ENCODE measurements around the gene SHC2.

Gene SHC2

DNA sequence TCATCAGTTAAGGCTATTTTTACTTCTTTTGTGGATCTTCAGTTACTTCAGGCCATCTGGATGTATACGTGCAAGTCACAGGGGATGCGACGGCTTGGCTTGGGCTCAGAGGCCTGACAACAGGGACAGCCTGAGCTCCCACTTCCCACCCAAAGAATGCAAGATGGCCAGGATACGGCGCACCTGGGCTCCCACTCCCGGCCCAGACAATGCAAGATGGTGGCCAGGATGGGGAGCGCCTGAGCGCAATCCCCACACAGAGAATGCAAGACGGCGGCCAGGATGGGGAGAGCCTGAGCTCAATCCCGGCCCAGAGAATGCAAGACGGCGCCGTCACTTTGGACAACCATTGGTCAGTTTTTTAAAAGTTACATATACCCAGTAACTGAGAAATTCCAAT is 91.0 kb downstream of the SHC2 start:
- no peak for DNase-seq

DNA sequence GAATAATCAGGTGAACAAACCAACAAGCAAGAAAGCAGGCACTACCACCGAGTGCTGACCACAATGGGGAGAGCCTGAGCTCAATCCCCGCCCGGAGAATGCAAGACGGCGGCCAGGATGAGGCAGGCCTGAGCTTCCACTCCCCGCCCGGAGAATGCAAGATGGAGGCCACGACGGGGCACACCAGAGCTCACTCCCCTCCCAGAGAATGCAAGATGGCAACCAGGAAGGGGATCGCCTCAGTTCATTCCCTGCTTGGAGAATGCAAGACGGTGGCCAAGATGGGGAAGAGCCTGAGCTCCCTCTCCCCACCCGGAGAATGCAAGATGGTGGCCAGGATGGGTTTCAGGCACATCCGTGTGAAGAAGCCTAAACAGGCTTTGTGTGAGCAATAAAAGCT is 91.6 kb downstream of the SHC2 start:
- no peak for DNase-seq

DNA sequence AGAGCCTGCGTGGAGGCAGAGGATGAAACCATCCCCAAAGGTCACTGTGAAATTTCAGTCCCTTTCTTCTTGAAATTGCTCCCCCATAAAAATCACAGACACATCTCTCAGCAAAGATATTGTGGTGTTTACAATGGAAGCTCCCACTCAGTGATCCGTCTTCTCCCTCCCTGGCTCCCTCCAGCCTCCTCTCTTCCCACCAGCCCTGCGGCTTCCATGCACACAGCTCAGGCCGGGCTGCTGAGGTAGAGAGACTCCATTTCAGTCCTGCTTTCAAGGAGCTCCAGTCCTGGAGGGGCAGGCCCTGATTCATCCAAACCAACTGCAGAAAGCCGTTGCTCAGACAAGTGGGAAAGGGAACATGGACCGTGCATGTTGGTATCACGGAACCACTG is 92.2 kb downstream of the SHC2 start:
- DNase-seq = no peak

DNA sequence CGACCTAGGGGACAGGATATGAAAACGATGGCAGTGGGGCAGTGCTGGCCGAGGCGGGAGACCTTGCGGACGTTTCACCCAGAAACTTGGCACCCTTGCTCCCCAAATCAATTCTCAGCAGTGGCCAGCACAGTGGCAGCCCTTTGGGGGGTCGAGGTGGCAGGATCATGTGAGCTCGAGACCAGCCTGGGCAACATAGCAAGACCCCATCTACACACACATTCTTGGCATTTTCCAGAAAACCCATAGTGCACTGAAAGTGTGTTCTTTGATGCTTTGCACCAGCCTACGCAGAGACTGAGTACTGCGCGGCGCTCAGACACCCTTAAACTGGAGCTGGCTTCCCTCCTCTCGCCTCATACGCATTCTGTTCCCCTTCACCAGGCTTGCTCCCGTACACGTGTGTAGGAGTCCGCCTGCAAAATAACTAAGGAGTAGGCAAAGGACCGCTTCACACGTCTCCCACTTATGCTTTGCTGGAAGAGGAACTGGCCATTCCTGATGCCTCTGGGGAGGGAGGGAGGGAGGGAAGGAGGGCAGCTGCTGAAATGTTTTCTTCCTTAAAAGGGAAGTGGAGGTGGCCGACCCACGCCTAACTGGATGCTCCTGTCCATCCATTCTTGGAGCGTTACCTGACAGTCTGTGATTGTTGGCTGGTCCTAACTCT is 92.7 kb downstream of the SHC2 start:
- no peak for DNase-seq

DNA sequence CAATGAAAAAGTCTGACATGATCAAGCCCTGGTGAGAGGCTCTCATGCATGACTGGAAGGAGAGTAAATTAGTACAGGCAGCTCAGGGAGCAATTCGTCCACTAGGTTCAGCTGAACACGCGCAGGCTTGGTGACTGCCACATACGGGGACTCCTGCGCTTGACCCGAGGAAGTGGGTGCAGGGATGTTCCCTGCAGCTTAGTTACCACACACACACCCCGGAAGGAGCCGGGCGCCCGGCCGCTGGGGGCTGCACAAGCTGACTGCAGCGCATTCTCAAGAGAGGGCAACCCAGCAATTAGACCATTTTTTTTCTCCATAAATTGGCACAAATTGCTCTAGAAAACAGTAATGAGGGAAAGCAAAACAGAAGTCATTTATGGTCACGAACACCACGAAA is 93.3 kb downstream of the SHC2 start:
- no peak for DNase-seq

DNA sequence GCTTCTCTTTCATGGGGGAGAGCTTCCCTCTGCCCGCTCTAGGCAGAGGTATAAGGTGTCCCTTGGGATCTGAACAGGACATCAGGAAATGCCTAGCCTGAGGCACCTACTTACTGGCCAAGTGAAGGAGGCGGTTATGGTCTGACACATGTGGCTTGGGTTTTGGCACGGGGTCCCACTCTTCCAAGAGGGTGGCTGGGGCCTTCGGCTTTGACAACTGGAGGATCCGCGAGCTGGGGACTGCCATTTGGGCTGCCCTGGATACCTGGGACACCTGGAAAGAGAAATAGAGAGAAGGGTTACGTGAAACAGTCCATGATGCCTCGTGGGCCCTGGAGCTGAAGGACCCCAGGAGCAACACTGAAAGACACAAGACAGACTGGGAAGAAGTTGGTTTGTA is 93.9 kb downstream of the SHC2 start:
- no peak for DNase-seq
